HL-60 (cell line): ENCODE results near the gene FGF18.
"Not testable (repeated sequence)": the region's sequence is repeated elsewhere in the genome, so short reads cannot be mapped to it uniquely, and the experiment has no call there.

ENCODE experiments used
- DNase-seq, 2 experiments: peaks; one replicate each; pipeline ENCODE4 v3.0.0-alpha.2; 2010 to 2020; ENCODE audit warnings: low read depth in 1 of 2, low spot score in 1 of 2
- H3K27ac ChIP-seq: fragments of 250-450 bp; sonication (Bioruptor Pico); replicated peaks from 2 replicates; pipeline ENCODE4 v1.5.1; 2020; ENCODE audit warnings: mild to moderate bottlenecking, moderate library complexity
- H3K27me3 ChIP-seq: fragments of 250-450 bp; sonication (Bioruptor Pico); 2 replicates; pipeline ENCODE4 v1.5.1; 2021; ENCODE audit warnings: mild to moderate bottlenecking, moderate library complexity; ENCODE audit not compliant: insufficient read depth, poor library complexity, severe bottlenecking
- H3K4me3 ChIP-seq: replicated peaks from 2 replicates; pipeline ENCODE4 v1.5.1; 2011; ENCODE audit warnings: mild to moderate bottlenecking, control low read depth, low read length; ENCODE audit not compliant: insufficient read depth
- GABPA ChIP-seq: IDR thresholded peaks from 2 replicates; pipeline ENCODE4 v1.6.1; 2012; ENCODE audit warnings: low read depth
- POLR2AphosphoS5 ChIP-seq: IDR thresholded peaks from 2 replicates; pipeline ENCODE4 v1.6.1; 2012; ENCODE audit warnings: low read depth
- SPI1 ChIP-seq: IDR thresholded peaks from 2 replicates; pipeline ENCODE4 v1.6.1; 2012; ENCODE audit warnings: low read depth, mild to moderate bottlenecking, borderline replicate concordance
- TF ChIP-seq, protein P1 (sequence below): IDR thresholded peaks from 2 replicates; pipeline ENCODE4 v1.6.1; 2012; ENCODE audit warnings: low read depth; ENCODE audit not compliant: insufficient replicate concordance
- TF ChIP-seq, protein P2 (sequence below): IDR thresholded peaks from one replicate; pipeline ENCODE4 v1.5.1; 2011; ENCODE audit warnings: low read length, control low read depth, inconsistent platforms; ENCODE audit not compliant: insufficient read depth

FGF18 gene

DNA sequence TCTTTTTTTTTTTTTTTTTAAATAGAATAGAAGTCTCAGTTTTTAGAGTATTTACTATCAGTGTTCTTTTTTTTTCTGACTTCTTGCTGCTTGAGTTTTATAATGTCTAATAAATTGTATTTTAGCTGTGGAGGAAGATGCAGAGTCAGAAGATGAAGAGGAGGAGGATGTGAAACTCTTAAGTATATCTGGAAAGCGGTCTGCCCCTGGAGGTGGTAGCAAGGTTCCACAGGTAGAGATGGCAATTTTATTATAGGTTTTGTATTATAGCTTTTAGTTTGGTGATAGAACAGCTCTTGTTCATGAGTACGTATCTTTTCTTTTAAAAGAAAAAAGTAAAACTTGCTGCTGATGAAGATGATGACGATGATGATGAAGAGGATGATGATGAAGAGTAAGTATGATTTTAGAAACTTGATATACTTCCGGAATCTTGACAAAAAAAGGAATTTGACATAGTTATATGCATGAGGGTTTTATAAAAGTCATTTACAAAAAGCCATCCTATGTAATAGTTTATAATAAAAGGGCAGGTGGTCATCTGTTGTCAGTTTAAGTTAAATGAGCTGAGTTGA lies 26.8 kb upstream of the FGF18 start:
- Histone ChIP-seq H3K27ac (no peak overlapping the region), H3K27me3 (no peaks in the 10 kb centered on the region), H3K4me3 (no peak overlapping the region)
- no peak for DNase-seq
- TF ChIP-seq SPI1 = no peak
- TF ChIP-seq, protein P1, sequence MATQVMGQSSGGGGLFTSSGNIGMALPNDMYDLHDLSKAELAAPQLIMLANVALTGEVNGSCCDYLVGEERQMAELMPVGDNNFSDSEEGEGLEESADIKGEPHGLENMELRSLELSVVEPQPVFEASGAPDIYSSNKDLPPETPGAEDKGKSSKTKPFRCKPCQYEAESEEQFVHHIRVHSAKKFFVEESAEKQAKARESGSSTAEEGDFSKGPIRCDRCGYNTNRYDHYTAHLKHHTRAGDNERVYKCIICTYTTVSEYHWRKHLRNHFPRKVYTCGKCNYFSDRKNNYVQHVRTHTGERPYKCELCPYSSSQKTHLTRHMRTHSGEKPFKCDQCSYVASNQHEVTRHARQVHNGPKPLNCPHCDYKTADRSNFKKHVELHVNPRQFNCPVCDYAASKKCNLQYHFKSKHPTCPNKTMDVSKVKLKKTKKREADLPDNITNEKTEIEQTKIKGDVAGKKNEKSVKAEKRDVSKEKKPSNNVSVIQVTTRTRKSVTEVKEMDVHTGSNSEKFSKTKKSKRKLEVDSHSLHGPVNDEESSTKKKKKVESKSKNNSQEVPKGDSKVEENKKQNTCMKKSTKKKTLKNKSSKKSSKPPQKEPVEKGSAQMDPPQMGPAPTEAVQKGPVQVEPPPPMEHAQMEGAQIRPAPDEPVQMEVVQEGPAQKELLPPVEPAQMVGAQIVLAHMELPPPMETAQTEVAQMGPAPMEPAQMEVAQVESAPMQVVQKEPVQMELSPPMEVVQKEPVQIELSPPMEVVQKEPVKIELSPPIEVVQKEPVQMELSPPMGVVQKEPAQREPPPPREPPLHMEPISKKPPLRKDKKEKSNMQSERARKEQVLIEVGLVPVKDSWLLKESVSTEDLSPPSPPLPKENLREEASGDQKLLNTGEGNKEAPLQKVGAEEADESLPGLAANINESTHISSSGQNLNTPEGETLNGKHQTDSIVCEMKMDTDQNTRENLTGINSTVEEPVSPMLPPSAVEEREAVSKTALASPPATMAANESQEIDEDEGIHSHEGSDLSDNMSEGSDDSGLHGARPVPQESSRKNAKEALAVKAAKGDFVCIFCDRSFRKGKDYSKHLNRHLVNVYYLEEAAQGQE = no peak
- TF ChIP-seq, protein P2, sequence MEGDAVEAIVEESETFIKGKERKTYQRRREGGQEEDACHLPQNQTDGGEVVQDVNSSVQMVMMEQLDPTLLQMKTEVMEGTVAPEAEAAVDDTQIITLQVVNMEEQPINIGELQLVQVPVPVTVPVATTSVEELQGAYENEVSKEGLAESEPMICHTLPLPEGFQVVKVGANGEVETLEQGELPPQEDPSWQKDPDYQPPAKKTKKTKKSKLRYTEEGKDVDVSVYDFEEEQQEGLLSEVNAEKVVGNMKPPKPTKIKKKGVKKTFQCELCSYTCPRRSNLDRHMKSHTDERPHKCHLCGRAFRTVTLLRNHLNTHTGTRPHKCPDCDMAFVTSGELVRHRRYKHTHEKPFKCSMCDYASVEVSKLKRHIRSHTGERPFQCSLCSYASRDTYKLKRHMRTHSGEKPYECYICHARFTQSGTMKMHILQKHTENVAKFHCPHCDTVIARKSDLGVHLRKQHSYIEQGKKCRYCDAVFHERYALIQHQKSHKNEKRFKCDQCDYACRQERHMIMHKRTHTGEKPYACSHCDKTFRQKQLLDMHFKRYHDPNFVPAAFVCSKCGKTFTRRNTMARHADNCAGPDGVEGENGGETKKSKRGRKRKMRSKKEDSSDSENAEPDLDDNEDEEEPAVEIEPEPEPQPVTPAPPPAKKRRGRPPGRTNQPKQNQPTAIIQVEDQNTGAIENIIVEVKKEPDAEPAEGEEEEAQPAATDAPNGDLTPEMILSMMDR = no peak
- TF ChIP-seq GABPA = no peak
- TF ChIP-seq POLR2AphosphoS5 = no peak

DNA sequence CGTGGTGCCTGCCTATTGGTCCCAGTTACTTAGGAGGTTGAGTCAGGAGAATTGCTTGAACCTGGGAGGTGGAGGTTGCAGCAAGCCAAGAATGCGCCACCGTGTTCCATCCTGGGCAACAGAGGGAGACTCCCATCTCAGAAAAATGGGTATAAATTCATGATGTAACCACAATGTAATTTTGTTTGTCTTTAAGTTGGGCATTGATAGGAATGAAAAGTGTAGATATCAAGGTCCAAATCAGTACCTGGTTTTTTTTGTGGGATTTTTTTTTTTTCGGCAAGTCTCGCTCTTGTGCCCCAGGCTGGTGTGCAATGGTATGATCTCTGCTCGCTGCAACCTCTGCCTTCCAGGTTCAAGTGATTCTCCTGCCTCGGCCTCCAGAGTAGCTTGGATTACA lies 24.4 kb upstream of the FGF18 start:
- peak; percentile 5; the same call in 1 of the 2 replicates for TF ChIP-seq POLR2AphosphoS5
- TF ChIP-seq, protein P1 = no peak

GRCh38 chr5:171396583-171396982 lies 22.9 kb upstream of the FGF18 start:
- not testable (repeated sequence) for H3K27ac ChIP-seq, H3K4me3 ChIP-seq, H3K27me3 ChIP-seq
- peak in 1 of 2 experiments; percentile 48 for DNase-seq

More for the DNA sequence above, 24.4 kb upstream of the FGF18 start:
- Histone ChIP-seq H3K27me3 (no peaks in the 10 kb centered on the region), H3K27ac (no peak overlapping the region), H3K4me3 (no peak overlapping the region)
- DNase-seq = peak in 1 of 2 experiments; percentile 58

- H3K27ac ChIP-seq = no peak overlapping the region
- no peak for TF ChIP-seq GABPA
- TF ChIP-seq, protein P1 = no peak
- TF ChIP-seq POLR2AphosphoS5 = no peak
- no peak for TF ChIP-seq SPI1
- TF ChIP-seq, protein P2 = no peak
- no peak for DNase-seq
- H3K27me3 ChIP-seq = no peaks in the 10 kb centered on the region
- no peak overlapping the region for H3K4me3 ChIP-seq
These were observed 22.3 kb upstream of the FGF18 start for GRCh38 chr5:171397190-171397589.
